Measurements from ENCODE around the gene RTN3. TPM values are rescaled to one million over a fixed set of nuclear protein-coding genes. Genes with fewer than 3 reads are reported as not detected.

Gene RTN3
- total RNA-seq, 1 experiment from 2014 or later = 275 TPM

DNA sequence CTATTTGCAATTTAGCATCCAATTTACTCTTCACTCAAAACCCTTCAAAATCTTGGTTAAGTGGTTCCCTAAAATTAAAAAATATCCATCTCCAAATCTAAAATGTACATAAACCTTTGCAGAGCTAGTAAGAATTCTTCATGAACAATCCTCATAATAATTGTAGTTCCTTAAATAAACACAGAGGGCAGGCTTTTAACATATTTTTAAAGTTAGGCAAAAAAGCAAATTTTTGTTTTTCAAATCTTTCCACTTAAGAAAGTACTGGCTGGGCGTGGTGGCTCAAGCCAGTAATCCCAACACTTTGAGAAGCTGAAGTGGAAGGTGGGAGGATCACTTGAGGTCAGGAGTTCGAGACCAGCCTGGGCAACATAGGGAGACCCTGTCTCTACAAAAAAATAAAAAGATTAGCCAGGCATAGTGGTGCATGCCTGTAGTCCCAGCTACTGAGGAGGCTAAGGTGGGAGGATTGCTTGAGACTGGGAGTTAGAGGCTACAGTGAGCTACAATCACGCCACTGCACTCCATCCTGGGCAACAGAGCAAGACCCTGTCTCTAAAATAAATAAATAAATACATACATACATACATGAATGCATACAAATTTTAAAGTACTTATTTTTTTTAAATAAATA is 42.0 kb upstream of the RTN3 start:
- ChIA-PET POLR2A (ENCODE audit: low non-redundant PET) (no interaction called here), CTCF (interaction anchor here (0.7 kb wide), 3 partner anchors 98 to 509 kb away, joined by 3 to 4 read pairs (median 4); no protein-coding TSS in a partner anchor)
- DNase-seq (ENCODE audit: low spot score) = peak; percentile 48
- no peaks in the 10 kb centered on the region for H3K27me3 ChIP-seq (replicated peaks; ENCODE audit: insufficient read depth, low read depth, low read length, poor library complexity)
- TF ChIP-seq, protein P1, sequence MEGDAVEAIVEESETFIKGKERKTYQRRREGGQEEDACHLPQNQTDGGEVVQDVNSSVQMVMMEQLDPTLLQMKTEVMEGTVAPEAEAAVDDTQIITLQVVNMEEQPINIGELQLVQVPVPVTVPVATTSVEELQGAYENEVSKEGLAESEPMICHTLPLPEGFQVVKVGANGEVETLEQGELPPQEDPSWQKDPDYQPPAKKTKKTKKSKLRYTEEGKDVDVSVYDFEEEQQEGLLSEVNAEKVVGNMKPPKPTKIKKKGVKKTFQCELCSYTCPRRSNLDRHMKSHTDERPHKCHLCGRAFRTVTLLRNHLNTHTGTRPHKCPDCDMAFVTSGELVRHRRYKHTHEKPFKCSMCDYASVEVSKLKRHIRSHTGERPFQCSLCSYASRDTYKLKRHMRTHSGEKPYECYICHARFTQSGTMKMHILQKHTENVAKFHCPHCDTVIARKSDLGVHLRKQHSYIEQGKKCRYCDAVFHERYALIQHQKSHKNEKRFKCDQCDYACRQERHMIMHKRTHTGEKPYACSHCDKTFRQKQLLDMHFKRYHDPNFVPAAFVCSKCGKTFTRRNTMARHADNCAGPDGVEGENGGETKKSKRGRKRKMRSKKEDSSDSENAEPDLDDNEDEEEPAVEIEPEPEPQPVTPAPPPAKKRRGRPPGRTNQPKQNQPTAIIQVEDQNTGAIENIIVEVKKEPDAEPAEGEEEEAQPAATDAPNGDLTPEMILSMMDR (conservative IDR thresholded peaks at IDR 0.05; ENCODE audit: low read depth, low read length) = peak; percentile 61; the same call in 1 of the 2 replicates
- no peak for TF ChIP-seq EZH2 (IDR thresholded peaks at IDR 0.05; ENCODE audit: borderline replicate concordance, low read depth, low read length, poor library complexity, severe bottlenecking)
- intact Hi-C loops (cut with micrococcal nuclease; ENCODE audit: unreplicated experiment) = loop anchor here (2.0 to 5.0 kb wide), 2 partner anchors 99 to 602 kb away; no protein-coding TSS in a partner anchor
- no peaks in the 10 kb centered on the region for H3K4me1 ChIP-seq (ENCODE audit: insufficient read depth, low read length, poor library complexity, severe bottlenecking)
- no peak overlapping the region for H3K4me3 ChIP-seq (ENCODE audit: low read depth, low read length, poor library complexity, severe bottlenecking)
- no peak overlapping the region for H3K27ac ChIP-seq (ENCODE audit: low read depth, low read length, poor library complexity, severe bottlenecking)
- peaks cover 57% of the 10 kb centered on the region for H3K36me3 ChIP-seq (ENCODE audit: insufficient read depth, low read length, poor library complexity, severe bottlenecking)
- H3K9me3 ChIP-seq (ENCODE audit: low read depth, low read length, poor library complexity, severe bottlenecking) = no peaks in the 10 kb centered on the region
- no TSS peak for BruUV-seq (replicated peaks)

DNA sequence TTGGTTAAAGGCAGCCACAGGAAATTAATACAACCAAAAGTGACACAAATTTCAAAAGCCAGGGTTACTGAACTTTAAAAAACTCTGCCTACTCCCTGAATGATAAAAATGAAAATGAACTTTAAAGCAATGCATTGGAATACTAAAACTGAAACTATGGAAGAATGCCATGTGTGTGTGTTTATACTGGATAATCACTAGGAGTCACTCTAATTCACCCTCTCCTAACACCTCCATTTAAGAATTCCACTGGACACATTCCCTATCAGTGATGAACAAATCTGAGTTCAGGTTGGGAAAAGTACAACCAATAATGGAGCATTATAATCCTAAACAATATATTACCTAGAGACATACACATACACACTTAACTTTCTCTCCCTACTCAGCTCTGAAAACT is 39.6 kb upstream of the RTN3 start:
- POLR2A ChIA-PET (ENCODE audit: low non-redundant PET) = no interaction called here
- intact Hi-C loops (cut with micrococcal nuclease; ENCODE audit: unreplicated experiment) = no loop called here

DNA sequence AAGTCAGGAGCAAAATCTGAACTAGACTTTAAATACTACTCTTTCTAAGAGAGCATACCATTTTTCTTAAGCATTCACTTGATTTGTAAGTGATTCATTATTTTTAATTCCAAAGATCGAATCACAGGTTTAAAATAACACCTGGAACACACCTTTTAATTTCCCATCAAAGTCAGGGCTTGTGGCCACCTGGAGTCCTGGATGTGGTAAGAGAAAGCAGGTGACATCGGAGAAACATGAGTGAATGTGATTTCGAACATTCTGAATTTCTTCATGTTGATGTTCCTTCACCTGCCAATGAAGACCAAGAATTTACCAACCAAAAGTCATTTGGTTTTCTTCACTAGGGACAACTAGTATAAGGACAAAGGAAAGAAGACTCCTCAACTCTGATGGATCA is 38.1 kb upstream of the RTN3 start:
- CTCF ChIA-PET = no interaction called here
- no peaks in the 10 kb centered on the region for H3K4me1 ChIP-seq (ENCODE audit: insufficient read depth, low read length, poor library complexity, severe bottlenecking)
- no TSS peak for BruUV-seq (replicated peaks)

More for the DNA sequence above, 39.6 kb upstream of the RTN3 start:
- TF ChIP-seq, protein P1 (conservative IDR thresholded peaks at IDR 0.05; ENCODE audit: low read depth, low read length) = peak; percentile 46; the same call in 1 of the 2 replicates
- no peak for TF ChIP-seq EZH2 (IDR thresholded peaks at IDR 0.05; ENCODE audit: borderline replicate concordance, low read depth, low read length, poor library complexity, severe bottlenecking)
- Histone ChIP-seq H3K36me3 (ENCODE audit: insufficient read depth, low read length, poor library complexity, severe bottlenecking) (peaks cover 47% of the 10 kb centered on the region), H3K27me3 (replicated peaks; ENCODE audit: insufficient read depth, low read depth, low read length, poor library complexity) (no peaks in the 10 kb centered on the region), H3K27ac (ENCODE audit: low read depth, low read length, poor library complexity, severe bottlenecking) (no peak overlapping the region), H3K9me3 (ENCODE audit: low read depth, low read length, poor library complexity, severe bottlenecking) (no peaks in the 10 kb centered on the region), H3K4me3 (ENCODE audit: low read depth, low read length, poor library complexity, severe bottlenecking) (no peak overlapping the region), H3K4me1 (ENCODE audit: insufficient read depth, low read length, poor library complexity, severe bottlenecking) (no peaks in the 10 kb centered on the region)
- CTCF ChIA-PET = no interaction called here
- DNase-seq (ENCODE audit: low spot score) = no peak
- BruUV-seq (replicated peaks) = no TSS peak

More for the DNA sequence above, 38.1 kb upstream of the RTN3 start:
- no peak overlapping the region for H3K27ac ChIP-seq (ENCODE audit: low read depth, low read length, poor library complexity, severe bottlenecking)
- POLR2A ChIA-PET (ENCODE audit: low non-redundant PET) = no interaction called here
- no peaks in the 10 kb centered on the region for H3K27me3 ChIP-seq (replicated peaks; ENCODE audit: insufficient read depth, low read depth, low read length, poor library complexity)
- no peaks in the 10 kb centered on the region for H3K9me3 ChIP-seq (ENCODE audit: low read depth, low read length, poor library complexity, severe bottlenecking)
- H3K36me3 ChIP-seq (ENCODE audit: insufficient read depth, low read length, poor library complexity, severe bottlenecking) = peaks cover 47% of the 10 kb centered on the region
- no peak for TF ChIP-seq EZH2 (IDR thresholded peaks at IDR 0.05; ENCODE audit: borderline replicate concordance, low read depth, low read length, poor library complexity, severe bottlenecking)
- TF ChIP-seq, protein P1 (conservative IDR thresholded peaks at IDR 0.05; ENCODE audit: low read depth, low read length) = no peak
- no peak for DNase-seq (ENCODE audit: low spot score)
- intact Hi-C loops (cut with micrococcal nuclease; ENCODE audit: unreplicated experiment) = no loop called here
- no peak overlapping the region for H3K4me3 ChIP-seq (ENCODE audit: low read depth, low read length, poor library complexity, severe bottlenecking)
